ENCODE results near the gene INHBA.

DNA sequence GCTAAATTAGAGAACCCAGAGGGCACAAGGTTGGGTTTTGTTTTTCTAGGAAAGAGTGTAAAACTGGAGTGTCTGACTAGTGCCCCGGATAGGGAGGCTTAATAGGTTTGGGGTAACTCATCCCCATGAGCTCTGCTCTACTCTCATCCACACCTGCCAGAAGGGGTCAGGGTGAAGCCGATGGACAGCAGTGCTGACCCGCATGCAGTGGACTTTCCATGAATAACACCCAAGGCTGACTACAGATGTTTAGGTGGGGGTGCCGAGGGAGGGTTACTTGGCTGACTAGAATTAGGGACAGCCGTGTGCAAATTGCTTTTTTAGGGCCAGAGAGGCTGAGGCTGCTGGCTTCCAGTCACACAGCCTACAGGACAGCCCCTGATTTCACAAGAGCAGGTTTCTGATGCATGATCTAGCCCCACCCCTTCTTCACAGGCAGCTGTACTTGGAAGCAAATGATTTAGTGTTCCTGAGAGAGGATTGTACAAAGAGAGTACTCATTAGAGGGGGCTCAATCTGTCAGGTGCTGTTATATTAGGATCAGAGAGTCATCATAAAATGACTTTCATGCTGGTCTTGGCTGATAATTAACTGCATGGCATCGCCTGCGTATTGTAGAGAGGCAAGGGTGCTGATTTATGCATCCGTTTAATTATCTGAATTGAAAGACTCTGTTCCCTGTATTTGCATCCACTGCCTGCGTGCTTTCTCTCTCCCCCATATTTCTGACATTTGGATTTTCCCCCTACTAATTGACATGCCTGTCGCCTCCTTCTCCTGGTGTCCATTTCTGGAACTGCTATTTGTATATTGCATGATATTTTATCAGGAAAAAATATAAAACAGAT is 9.5 kb downstream of the INHBA start:
- TF ChIP-seq, protein P1, sequence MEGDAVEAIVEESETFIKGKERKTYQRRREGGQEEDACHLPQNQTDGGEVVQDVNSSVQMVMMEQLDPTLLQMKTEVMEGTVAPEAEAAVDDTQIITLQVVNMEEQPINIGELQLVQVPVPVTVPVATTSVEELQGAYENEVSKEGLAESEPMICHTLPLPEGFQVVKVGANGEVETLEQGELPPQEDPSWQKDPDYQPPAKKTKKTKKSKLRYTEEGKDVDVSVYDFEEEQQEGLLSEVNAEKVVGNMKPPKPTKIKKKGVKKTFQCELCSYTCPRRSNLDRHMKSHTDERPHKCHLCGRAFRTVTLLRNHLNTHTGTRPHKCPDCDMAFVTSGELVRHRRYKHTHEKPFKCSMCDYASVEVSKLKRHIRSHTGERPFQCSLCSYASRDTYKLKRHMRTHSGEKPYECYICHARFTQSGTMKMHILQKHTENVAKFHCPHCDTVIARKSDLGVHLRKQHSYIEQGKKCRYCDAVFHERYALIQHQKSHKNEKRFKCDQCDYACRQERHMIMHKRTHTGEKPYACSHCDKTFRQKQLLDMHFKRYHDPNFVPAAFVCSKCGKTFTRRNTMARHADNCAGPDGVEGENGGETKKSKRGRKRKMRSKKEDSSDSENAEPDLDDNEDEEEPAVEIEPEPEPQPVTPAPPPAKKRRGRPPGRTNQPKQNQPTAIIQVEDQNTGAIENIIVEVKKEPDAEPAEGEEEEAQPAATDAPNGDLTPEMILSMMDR (IDR thresholded peaks at IDR 0.05) = peak in 1 of 3 donors; percentile 16
- no peak for TF ChIP-seq POLR2A (IDR thresholded peaks at IDR 0.05)
- TF ChIP-seq POLR2AphosphoS5 (IDR thresholded peaks at IDR 0.05) = no peak

All from breast epithelium (tissue), 3 donors.